Prostate gland (tissue), 2 donors: ENCODE measurements around the gene PPA1.

ENCODE experiments used
- POLR2A ChIP-seq: fragments of 450-650 bp; IDR thresholded peaks from one replicate; pipeline ENCODE4 v1.6.1; 2016; ENCODE audit warnings: antibody characterized with exemption, mild to moderate bottlenecking
- TF ChIP-seq, protein P1 (sequence below), 4 experiments: fragments of 200-600 bp in 2 of 4; fragments of 450-650 bp in 2 of 4; sonication (generic) in 2 of 4; IDR thresholded peaks; 1 replicate in 3 of 4; 2 replicates in 1 of 4; pipeline ENCODE4 v1.5.1; 2016 to 2019; ENCODE audit warnings: antibody characterized with exemption in 4 of 4, mild to moderate bottlenecking in 2 of 4, moderate library complexity in 2 of 4

- TF ChIP-seq POLR2A: no peak
- TF ChIP-seq, protein P1, sequence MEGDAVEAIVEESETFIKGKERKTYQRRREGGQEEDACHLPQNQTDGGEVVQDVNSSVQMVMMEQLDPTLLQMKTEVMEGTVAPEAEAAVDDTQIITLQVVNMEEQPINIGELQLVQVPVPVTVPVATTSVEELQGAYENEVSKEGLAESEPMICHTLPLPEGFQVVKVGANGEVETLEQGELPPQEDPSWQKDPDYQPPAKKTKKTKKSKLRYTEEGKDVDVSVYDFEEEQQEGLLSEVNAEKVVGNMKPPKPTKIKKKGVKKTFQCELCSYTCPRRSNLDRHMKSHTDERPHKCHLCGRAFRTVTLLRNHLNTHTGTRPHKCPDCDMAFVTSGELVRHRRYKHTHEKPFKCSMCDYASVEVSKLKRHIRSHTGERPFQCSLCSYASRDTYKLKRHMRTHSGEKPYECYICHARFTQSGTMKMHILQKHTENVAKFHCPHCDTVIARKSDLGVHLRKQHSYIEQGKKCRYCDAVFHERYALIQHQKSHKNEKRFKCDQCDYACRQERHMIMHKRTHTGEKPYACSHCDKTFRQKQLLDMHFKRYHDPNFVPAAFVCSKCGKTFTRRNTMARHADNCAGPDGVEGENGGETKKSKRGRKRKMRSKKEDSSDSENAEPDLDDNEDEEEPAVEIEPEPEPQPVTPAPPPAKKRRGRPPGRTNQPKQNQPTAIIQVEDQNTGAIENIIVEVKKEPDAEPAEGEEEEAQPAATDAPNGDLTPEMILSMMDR (IDR thresholded peaks at IDR 0.05): no peak
These were observed 40.8 kb downstream of the PPA1 start for GRCh38 chr10:70192326-70192968.
